HepG2 (cell line): ENCODE results near the gene PCNP. TPM values are rescaled to one million over a fixed set of nuclear protein-coding genes. Genes with fewer than 3 reads are reported as not detected.

Experiments used
- ATAC-seq: fragments of 200-7000 bp; cut with Tn5 transposase; 3 replicates; pipeline ENCODE4 v1.9.1; 2020; ENCODE audit warnings: mild to moderate bottlenecking, moderate library complexity
- BruUV-seq: library from RNA; stranded (reverse); fragments of 400-500 nt; replicated peaks from 2 replicates; lab custom pipeline; 2021; lab: Mats Ljungman, UMichigan
- CTCF ChIA-PET: fragments of 300-600 bp; formaldehyde crosslinking; extraction: SDS; loops from one replicate; lab custom pipeline; 2021; ENCODE audit warnings: low total read pairs, inconsistent platforms, low intra/inter-chr PET ratio; lab: Yijun Ruan, JAX
- POLR2A ChIA-PET: fragments of 350-600 bp; sonication (Branson Sonifier 250); formaldehyde crosslinking; loops from one replicate; lab custom pipeline; 2020; ENCODE audit warnings: antibody characterized with exemption, inconsistent platforms; lab: Yijun Ruan, JAX
- DNase-seq: peaks from one replicate; pipeline ENCODE4 v3.0.0-alpha.2; 2015; ENCODE audit warnings: low spot score
- FAIRE-seq: peaks from 3 replicates; lab custom pipeline; 2011; peaks lifted over from hg19 to GRCh38; lab: Jason Lieb, UNC
- H2AFZ ChIP-seq: one replicate; pipeline ENCODE4 v1.6.1; 2011; ENCODE audit warnings: low read length, inconsistent platforms
- H3K27ac ChIP-seq: fragments of 300-600 bp; 3 replicates; pipeline ENCODE4 v1.8.0; 2011; ENCODE audit warnings: mixed run types, mild to moderate bottlenecking, mixed read lengths, low read length, inconsistent platforms; ENCODE audit not compliant: insufficient read depth; ENCODE audit errors: extremely low read length
- H3K27me3 ChIP-seq, 2 experiments: fragments of 200-600 bp in 1 of 2; 2 replicates in 1 of 2; 3 replicates in 1 of 2; pipeline versions ENCODE4 v1.6.0 to v1.8.0; 2011; ENCODE audit warnings: low read length in 2 of 2, mild to moderate bottlenecking in 2 of 2, moderate library complexity in 2 of 2, inconsistent platforms in 1 of 2; ENCODE audit not compliant: insufficient read depth in 2 of 2, control insufficient read depth in 1 of 2
- H3K36me3 ChIP-seq, 2 experiments: fragments of 200-600 bp in 1 of 2; replicated peaks in 1 of 2; 2 replicates in 1 of 2; 3 replicates in 1 of 2; pipeline versions ENCODE4 v1.5.1 to v1.8.0; 2011; ENCODE audit warnings: low read length in 2 of 2, inconsistent platforms in 1 of 2; ENCODE audit not compliant: insufficient read depth in 2 of 2, control insufficient read depth in 1 of 2
- H3K4me1 ChIP-seq: 2 replicates; pipeline ENCODE4 v1.5.1; 2012; ENCODE audit warnings: low read length, inconsistent platforms; ENCODE audit not compliant: insufficient read depth
- H3K4me2 ChIP-seq: 2 replicates; pipeline ENCODE4 v1.6.0; 2011; ENCODE audit warnings: low read depth, low read length, inconsistent platforms
- H3K4me3 ChIP-seq, 3 experiments: fragments of 200-600 bp in 1 of 3; sonication (generic), shearing (Covaris generic) in 1 of 3; replicated peaks in 1 of 3; 2 replicates each; pipeline ENCODE4 v1.5.1; 2011 to 2016; ENCODE audit warnings: low read length in 3 of 3, inconsistent platforms in 2 of 3, low read depth in 2 of 3, mild to moderate bottlenecking in 2 of 3, control low read depth in 1 of 3, mixed read lengths in 1 of 3; ENCODE audit not compliant: insufficient read depth in 1 of 3
- H3K79me2 ChIP-seq: one replicate; pipeline ENCODE4 v1.6.1; 2011; ENCODE audit warnings: low read length, inconsistent platforms; ENCODE audit not compliant: insufficient read depth
- H3K9ac ChIP-seq: 2 replicates; pipeline ENCODE4 v1.6.0; 2011; ENCODE audit warnings: mild to moderate bottlenecking, low read depth, low read length, inconsistent platforms; ENCODE audit not compliant: insufficient read depth
- H3K9me3 ChIP-seq: 2 replicates; pipeline ENCODE4 v1.5.1; 2012; ENCODE audit warnings: mild to moderate bottlenecking, low read length
- H4K20me1 ChIP-seq: 2 replicates; pipeline ENCODE4 v1.6.0; 2011; ENCODE audit warnings: inconsistent platforms, mild to moderate bottlenecking, low read length, moderate library complexity; ENCODE audit not compliant: insufficient read depth
- ARNT2 ChIP-seq: sonication (generic); formaldehyde crosslinking; IDR thresholded peaks from 2 replicates; pipeline ENCODE4 v1.8.0; 2022; ENCODE audit warnings: mild to moderate bottlenecking, low read depth, missing genetic modification reagents, moderate library complexity
- EEA1 ChIP-seq: sonication (generic); formaldehyde crosslinking; IDR thresholded peaks from 2 replicates; pipeline ENCODE4 v1.5.1; 2020; ENCODE audit warnings: mild to moderate bottlenecking, missing genetic modification reagents, borderline replicate concordance
- FOXJ3 ChIP-seq: sonication (generic); formaldehyde crosslinking; IDR thresholded peaks from 2 replicates; pipeline ENCODE4 v1.4.0; 2020; ENCODE audit warnings: missing genetic modification reagents, mild to moderate bottlenecking, borderline replicate concordance
- HMG20B ChIP-seq: conservative IDR thresholded peaks from 2 replicates; pipeline ENCODE4 v1.6.1; 2016; ENCODE audit warnings: missing genetic modification reagents, missing compliant biosample characterization
- MAZ ChIP-seq, 2 experiments: sonication (generic) in 1 of 2; formaldehyde crosslinking in 1 of 2; IDR thresholded peaks; 2 replicates each; pipeline versions ENCODE4 v1.5.0 to v1.6.1; 2012 to 2020; ENCODE audit warnings: low read depth in 2 of 2, mild to moderate bottlenecking in 2 of 2, borderline replicate concordance in 1 of 2, improper control_type of control experiment in 1 of 2, low read length in 1 of 2, missing genetic modification reagents in 1 of 2, moderate library complexity in 1 of 2
- SMC3 ChIP-seq: IDR thresholded peaks from 2 replicates; pipeline ENCODE4 v1.6.1; 2011; ENCODE audit warnings: low read length, improper control_type of control experiment
- SNAPC2 ChIP-seq: sonication (generic); formaldehyde crosslinking; IDR thresholded peaks from 2 replicates; pipeline ENCODE4 v1.8.1; 2022; ENCODE audit warnings: mild to moderate bottlenecking, missing genetic modification reagents
- ZNF274 ChIP-seq: sonication (generic); formaldehyde crosslinking; IDR thresholded peaks from 2 replicates; pipeline ENCODE4 v1.5.1; 2020; ENCODE audit warnings: mild to moderate bottlenecking, missing genetic modification reagents
- ZNF766 ChIP-seq: sonication (generic); formaldehyde crosslinking; IDR thresholded peaks from 2 replicates; pipeline ENCODE4 v1.5.0; 2020; ENCODE audit warnings: missing genetic modification reagents, borderline replicate concordance
- ZNF891 ChIP-seq: sonication (generic); formaldehyde crosslinking; IDR thresholded peaks from 2 replicates; pipeline ENCODE4 v1.5.0; 2020; ENCODE audit warnings: mild to moderate bottlenecking, missing genetic modification reagents
- whole genome bisulfite sequencing: methylation state at CpG from one replicate; pipeline ENCODE4 v1.1.6; 2017; ENCODE audit warnings: low lambda C conversion rate; 5-methylcytosine and 5-hydroxymethylcytosine counted together
- in situ Hi-C: cut with HindIII; loops from 2 replicates; pipeline ENCODE4 v1.10.0; 2017; ENCODE audit warnings: low pct_unique_long_range_greater_than_20kb; ENCODE audit not compliant: extremely low pct_ligation_motif_present
- intact Hi-C: fragments of 100-400 bp; cut with micrococcal nuclease; formaldehyde crosslinking; loops from one replicate; pipeline ENCODE4 v1.10.0; 2022; ENCODE audit not compliant: unreplicated experiment
- polyA plus RNA-seq, 8 experiments: library from polyadenylated mRNA; depleted of rRNA in 3 of 8; stranded (reverse) in 7 of 8; unstranded in 1 of 8; fragments of >200 nt; fragmentation: Illumina TruSeq in 4 of 8; extraction: Trizol in 4 of 8; gene quantifications; 2 replicates each; pipeline versions ENCODE4 v1.2.1 to v1.2.3, GENCODE V29; 2011 to 2016; ENCODE audit warnings: low read depth in 4 of 8, missing spikeins in 1 of 8, mixed read lengths in 1 of 8; ENCODE audit not compliant: insufficient read depth in 1 of 8
- total RNA-seq, 5 experiments: library from RNA; depleted of rRNA; stranded (reverse); fragments of >200 nt; fragmentation: Illumina TruSeq; extraction: Trizol; gene quantifications; 2 replicates each; pipeline ENCODE4 v1.2.3, GENCODE V29; 2016; ENCODE audit warnings: low read depth in 1 of 5
- TF ChIP-seq, protein P1 (sequence below): IDR thresholded peaks from 2 replicates; pipeline ENCODE4 v1.6.1; 2016; ENCODE audit warnings: missing compliant biosample characterization, missing genetic modification reagents, borderline replicate concordance
- TF ChIP-seq, protein P2 (sequence below): sonication (generic); formaldehyde crosslinking; IDR thresholded peaks from 2 replicates; pipeline ENCODE4 v1.4.0; 2020; ENCODE audit warnings: missing genetic modification reagents, borderline replicate concordance
- TF ChIP-seq, protein P3 (sequence below): sonication (generic); formaldehyde crosslinking; IDR thresholded peaks from 2 replicates; pipeline ENCODE4 v1.8.1; 2023; ENCODE audit warnings: mild to moderate bottlenecking, moderate library complexity, missing genetic modification reagents
- TF ChIP-seq, protein P4 (sequence below): sonication (generic); formaldehyde crosslinking; IDR thresholded peaks from 2 replicates; pipeline ENCODE4 v1.4.0; 2020; ENCODE audit warnings: missing genetic modification reagents

Gene PCNP
- total and polyA plus RNA-seq, 2 of the 13 experiments (the other 11 are each of a cell fraction or from before 2014, with no cell fraction given): 44.1 to 78.2 TPM

DNA sequence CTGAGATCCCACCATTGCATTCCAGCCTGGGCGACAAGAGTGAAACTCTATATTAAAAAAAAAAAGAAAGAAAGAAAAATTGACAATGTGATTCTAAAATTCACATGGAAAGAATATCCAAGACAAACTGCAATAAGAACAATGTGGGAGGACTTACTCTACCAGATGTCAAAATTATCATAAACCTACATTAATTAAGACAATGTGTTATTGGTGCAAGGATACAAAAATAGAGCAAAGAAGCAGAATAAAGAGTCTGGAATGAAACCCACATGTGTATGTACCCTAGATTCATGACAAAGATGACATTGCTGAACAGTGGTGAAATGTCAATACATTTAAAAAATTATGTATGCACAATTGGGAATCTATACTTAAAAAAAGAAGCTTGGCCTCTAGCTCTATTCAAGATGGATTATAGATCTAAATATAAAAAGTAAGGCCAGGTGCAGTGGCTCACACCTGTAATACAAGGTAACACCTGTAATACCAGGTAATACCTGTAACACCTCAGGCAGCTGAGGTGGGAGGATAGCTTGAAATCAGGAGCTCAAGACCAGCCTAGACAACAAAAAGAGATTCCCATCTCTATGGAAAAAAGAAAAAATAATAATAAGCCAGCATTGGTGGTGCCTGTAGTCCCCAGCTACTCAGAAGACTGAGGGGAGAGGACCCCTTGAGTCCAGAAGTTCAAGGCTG, 57.3 kb downstream of the PCNP start:
- no peak overlapping the region for H3K9ac ChIP-seq
- H3K9me3 ChIP-seq: no peaks in the 10 kb centered on the region
- no peaks in the 10 kb centered on the region for H4K20me1 ChIP-seq
- POLR2A ChIA-PET: interaction anchor here (1.0 kb wide), 1 partner anchor 57 kb away, joined by 3 read pairs; the partner anchor contains the start of gene PCNP
- no peak overlapping the region for H2AFZ ChIP-seq
- H3K4me2 ChIP-seq: no peak overlapping the region
- H3K27me3 ChIP-seq: peaks cover 0 to 21% of the 10 kb centered on the region in 2 experiments; a peak in 3 of 5 replicates
- CTCF ChIA-PET: no interaction called here
- no peak for DNase-seq
- FAIRE-seq: no peak
- no peaks in the 10 kb centered on the region for H3K79me2 ChIP-seq
- no peak overlapping the region for H3K27ac ChIP-seq
- no peaks in the 10 kb centered on the region for H3K36me3 ChIP-seq
- no peak overlapping the region for H3K4me3 ChIP-seq
- TF ChIP-seq, protein P1, sequence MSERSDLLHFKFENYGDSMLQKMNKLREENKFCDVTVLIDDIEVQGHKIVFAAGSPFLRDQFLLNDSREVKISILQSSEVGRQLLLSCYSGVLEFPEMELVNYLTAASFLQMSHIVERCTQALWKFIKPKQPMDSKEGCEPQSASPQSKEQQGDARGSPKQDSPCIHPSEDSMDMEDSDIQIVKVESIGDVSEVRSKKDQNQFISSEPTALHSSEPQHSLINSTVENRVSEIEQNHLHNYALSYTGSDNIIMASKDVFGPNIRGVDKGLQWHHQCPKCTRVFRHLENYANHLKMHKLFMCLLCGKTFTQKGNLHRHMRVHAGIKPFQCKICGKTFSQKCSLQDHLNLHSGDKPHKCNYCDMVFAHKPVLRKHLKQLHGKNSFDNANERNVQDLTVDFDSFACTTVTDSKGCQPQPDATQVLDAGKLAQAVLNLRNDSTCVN: no peak
- TF ChIP-seq FOXJ3 (CRISPR knock-in tag): no peak
- TF ChIP-seq, protein P2, sequence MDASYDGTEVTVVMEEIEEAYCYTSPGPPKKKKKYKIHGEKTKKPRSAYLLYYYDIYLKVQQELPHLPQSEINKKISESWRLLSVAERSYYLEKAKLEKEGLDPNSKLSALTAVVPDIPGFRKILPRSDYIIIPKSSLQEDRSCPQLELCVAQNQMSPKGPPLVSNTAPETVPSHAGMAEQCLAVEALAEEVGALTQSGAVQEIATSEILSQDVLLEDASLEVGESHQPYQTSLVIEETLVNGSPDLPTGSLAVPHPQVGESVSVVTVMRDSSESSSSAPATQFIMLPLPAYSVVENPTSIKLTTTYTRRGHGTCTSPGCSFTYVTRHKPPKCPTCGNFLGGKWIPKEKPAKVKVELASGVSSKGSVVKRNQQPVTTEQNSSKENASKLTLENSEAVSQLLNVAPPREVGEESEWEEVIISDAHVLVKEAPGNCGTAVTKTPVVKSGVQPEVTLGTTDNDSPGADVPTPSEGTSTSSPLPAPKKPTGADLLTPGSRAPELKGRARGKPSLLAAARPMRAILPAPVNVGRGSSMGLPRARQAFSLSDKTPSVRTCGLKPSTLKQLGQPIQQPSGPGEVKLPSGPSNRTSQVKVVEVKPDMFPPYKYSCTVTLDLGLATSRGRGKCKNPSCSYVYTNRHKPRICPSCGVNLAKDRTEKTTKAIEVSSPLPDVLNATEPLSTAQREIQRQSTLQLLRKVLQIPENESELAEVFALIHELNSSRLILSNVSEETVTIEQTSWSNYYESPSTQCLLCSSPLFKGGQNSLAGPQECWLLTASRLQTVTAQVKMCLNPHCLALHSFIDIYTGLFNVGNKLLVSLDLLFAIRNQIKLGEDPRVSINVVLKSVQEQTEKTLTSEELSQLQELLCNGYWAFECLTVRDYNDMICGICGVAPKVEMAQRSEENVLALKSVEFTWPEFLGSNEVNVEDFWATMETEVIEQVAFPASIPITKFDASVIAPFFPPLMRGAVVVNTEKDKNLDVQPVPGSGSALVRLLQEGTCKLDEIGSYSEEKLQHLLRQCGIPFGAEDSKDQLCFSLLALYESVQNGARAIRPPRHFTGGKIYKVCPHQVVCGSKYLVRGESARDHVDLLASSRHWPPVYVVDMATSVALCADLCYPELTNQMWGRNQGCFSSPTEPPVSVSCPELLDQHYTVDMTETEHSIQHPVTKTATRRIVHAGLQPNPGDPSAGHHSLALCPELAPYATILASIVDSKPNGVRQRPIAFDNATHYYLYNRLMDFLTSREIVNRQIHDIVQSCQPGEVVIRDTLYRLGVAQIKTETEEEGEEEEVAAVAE (CRISPR knock-in tag): no peak
- TF ChIP-seq ZNF891 (CRISPR knock-in tag): no peak
- TF ChIP-seq, protein P3, sequence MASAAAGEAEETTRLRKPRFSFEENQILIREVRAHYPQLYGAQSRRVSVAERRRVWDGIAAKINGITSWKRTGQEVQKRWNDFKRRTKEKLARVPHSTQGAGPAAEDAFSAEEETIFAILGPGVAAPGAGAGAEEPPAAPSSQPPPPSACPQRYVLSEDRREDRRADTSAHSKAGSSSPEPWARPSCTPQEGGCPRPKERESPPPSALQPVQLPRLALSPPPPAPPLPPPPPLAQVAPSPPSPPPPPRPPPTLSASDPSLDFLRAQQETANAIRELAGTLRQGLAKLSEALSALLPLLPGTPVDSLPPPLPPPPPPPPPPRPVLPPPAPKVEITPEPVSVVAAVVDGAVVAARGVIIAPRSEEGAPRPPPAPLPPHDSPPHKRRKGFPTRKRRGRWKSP: no peak
- no peak for TF ChIP-seq ZNF766 (CRISPR knock-in tag)
- TF ChIP-seq HMG20B (CRISPR knock-in tag): no peak
- no peak for TF ChIP-seq MAZ (IDR thresholded peaks at IDR 0.05; ENCODE audit: borderline replicate concordance, low read depth, low read length)
- TF ChIP-seq MAZ (CRISPR knock-in tag; IDR thresholded peaks at IDR 0.05; ENCODE audit: low read depth): no peak
- TF ChIP-seq, protein P4, sequence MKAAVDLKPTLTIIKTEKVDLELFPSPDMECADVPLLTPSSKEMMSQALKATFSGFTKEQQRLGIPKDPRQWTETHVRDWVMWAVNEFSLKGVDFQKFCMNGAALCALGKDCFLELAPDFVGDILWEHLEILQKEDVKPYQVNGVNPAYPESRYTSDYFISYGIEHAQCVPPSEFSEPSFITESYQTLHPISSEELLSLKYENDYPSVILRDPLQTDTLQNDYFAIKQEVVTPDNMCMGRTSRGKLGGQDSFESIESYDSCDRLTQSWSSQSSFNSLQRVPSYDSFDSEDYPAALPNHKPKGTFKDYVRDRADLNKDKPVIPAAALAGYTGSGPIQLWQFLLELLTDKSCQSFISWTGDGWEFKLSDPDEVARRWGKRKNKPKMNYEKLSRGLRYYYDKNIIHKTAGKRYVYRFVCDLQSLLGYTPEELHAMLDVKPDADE (CRISPR knock-in tag): no peak
- no peak for TF ChIP-seq SNAPC2 (CRISPR knock-in tag)
- TF ChIP-seq ARNT2: no peak
- no peak for TF ChIP-seq EEA1 (CRISPR knock-in tag)
- TF ChIP-seq SMC3: no peak
- TF ChIP-seq ZNF274 (CRISPR knock-in tag): no peak
- TF ChIP-seq, all 625 proteins: peak for 0
- H3K4me1 ChIP-seq: peaks cover 27% of the 10 kb centered on the region
- in situ Hi-C loops (loop anchor here (25.0 kb wide), 2 partner anchors 394 to 569 kb away; no protein-coding TSS in a partner anchor), intact Hi-C loops (loop anchor here (10.0 kb wide), 2 partner anchors 116 to 396 kb away; partner anchors contain the start of gene SENP7)
- 95% methylated on average over 1 of the region's 1 CpG for WGBS
- ATAC-seq: no peak
- BruUV-seq: no TSS peak
